ENCODE measurements around the gene RGS5. TPM values are rescaled to one million over a fixed set of nuclear protein-coding genes. Genes with fewer than 3 reads are reported as not detected.

The RGS5 gene
- total RNA-seq, 1 donor from 2014 or later: 4.9 TPM

GRCh38 chr1:163165119-163165518 is 37.6 kb downstream of the RGS5 start:
- H3K36me3 Mint-ChIP-seq (ENCODE audit: unreplicated experiment): no peaks in the 10 kb centered on the region
- TF ChIP-seq, protein P1, sequence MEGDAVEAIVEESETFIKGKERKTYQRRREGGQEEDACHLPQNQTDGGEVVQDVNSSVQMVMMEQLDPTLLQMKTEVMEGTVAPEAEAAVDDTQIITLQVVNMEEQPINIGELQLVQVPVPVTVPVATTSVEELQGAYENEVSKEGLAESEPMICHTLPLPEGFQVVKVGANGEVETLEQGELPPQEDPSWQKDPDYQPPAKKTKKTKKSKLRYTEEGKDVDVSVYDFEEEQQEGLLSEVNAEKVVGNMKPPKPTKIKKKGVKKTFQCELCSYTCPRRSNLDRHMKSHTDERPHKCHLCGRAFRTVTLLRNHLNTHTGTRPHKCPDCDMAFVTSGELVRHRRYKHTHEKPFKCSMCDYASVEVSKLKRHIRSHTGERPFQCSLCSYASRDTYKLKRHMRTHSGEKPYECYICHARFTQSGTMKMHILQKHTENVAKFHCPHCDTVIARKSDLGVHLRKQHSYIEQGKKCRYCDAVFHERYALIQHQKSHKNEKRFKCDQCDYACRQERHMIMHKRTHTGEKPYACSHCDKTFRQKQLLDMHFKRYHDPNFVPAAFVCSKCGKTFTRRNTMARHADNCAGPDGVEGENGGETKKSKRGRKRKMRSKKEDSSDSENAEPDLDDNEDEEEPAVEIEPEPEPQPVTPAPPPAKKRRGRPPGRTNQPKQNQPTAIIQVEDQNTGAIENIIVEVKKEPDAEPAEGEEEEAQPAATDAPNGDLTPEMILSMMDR (IDR thresholded peaks at IDR 0.05; ENCODE audit: partially characterized antibody, unreplicated experiment): no peak
- H3K4me3 Mint-ChIP-seq (ENCODE audit: unreplicated experiment): no peak overlapping the region

DNA sequence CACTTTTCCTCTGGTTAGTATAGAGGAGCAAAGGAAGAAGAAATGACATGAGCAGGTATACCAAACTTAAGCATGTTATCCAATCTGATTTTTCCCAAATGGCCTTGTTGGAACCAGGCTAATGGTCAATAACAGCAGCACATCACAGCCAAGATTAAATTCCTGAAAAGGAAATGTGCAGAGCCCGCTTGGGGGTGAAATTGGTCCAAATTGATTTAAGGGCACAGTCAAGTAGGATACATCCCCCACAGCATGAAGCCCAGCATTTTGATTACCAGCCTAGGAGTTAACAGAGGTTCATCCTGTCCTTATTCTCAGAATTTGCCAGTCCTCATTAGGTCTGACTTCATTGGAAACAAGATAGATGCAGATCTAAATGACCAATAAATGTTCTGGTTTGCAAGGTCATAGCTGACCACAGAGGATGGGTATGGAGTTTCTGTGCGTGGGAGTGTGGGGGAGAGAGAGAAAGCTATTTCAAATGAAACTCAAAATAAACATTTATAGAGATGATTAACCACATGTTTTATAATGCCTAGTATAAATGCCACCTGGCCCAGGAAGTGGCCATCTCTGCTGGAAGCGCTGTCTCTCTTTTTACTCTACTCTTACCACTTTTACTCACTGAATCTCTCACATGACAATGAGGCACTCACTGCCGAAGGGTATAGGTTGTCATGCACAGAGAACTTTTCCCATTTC is 38.7 kb downstream of the RGS5 start:
- no peak for DNase-seq
- Mint-ChIP-seq H3K4me1 (ENCODE audit: low read depth, unreplicated experiment) (no peaks in the 10 kb centered on the region), H3K36me3 (ENCODE audit: unreplicated experiment) (no peaks in the 10 kb centered on the region), H3K27me3 (ENCODE audit: unreplicated experiment) (peaks cover 2% of the 10 kb centered on the region), H3K27ac (ENCODE audit: unreplicated experiment) (no peak overlapping the region), H3K4me3 (ENCODE audit: unreplicated experiment) (no peak overlapping the region), H3K9me3 (ENCODE audit: unreplicated experiment) (no peaks in the 10 kb centered on the region)
- TF ChIP-seq, protein P1 (IDR thresholded peaks at IDR 0.05; ENCODE audit: partially characterized antibody, unreplicated experiment): no peak

More at GRCh38 chr1:163165119-163165518, 37.6 kb downstream of the RGS5 start:
- peaks cover 2% of the 10 kb centered on the region for H3K27me3 Mint-ChIP-seq (ENCODE audit: unreplicated experiment)
- H3K4me1 Mint-ChIP-seq (ENCODE audit: low read depth, unreplicated experiment): no peaks in the 10 kb centered on the region
- H3K9me3 Mint-ChIP-seq (ENCODE audit: unreplicated experiment): no peaks in the 10 kb centered on the region
- no peak overlapping the region for H3K27ac Mint-ChIP-seq (ENCODE audit: unreplicated experiment)
- DNase-seq: no peak

- Mint-ChIP-seq H3K4me3 (ENCODE audit: unreplicated experiment) (no peak overlapping the region), H3K27me3 (ENCODE audit: unreplicated experiment) (peaks cover 2% of the 10 kb centered on the region), H3K27ac (ENCODE audit: unreplicated experiment) (no peak overlapping the region), H3K9me3 (ENCODE audit: unreplicated experiment) (no peaks in the 10 kb centered on the region), H3K4me1 (ENCODE audit: low read depth, unreplicated experiment) (no peaks in the 10 kb centered on the region), H3K36me3 (ENCODE audit: unreplicated experiment) (peaks cover 4% of the 10 kb centered on the region)
- TF ChIP-seq, protein P1 (IDR thresholded peaks at IDR 0.05; ENCODE audit: partially characterized antibody, unreplicated experiment): no peak
- DNase-seq: no peak
Observed at GRCh38 chr1:163163163-163163562, 39.6 kb downstream of the RGS5 start.

GRCh38 chr1:163162381-163162914 is 40.3 kb downstream of the RGS5 start:
- peaks cover 2% of the 10 kb centered on the region for H3K9me3 Mint-ChIP-seq (ENCODE audit: unreplicated experiment)
- DNase-seq: no peak
- no peaks in the 10 kb centered on the region for H3K4me1 Mint-ChIP-seq (ENCODE audit: low read depth, unreplicated experiment)

GRCh38 chr1:163161841-163162240 is 40.9 kb downstream of the RGS5 start:
- Mint-ChIP-seq H3K27ac (ENCODE audit: unreplicated experiment) (no peak overlapping the region), H3K27me3 (ENCODE audit: unreplicated experiment) (no peaks in the 10 kb centered on the region), H3K36me3 (ENCODE audit: unreplicated experiment) (peaks cover 9% of the 10 kb centered on the region), H3K4me1 (ENCODE audit: low read depth, unreplicated experiment) (no peaks in the 10 kb centered on the region), H3K9me3 (ENCODE audit: unreplicated experiment) (peaks cover 2% of the 10 kb centered on the region), H3K4me3 (ENCODE audit: unreplicated experiment) (no peak overlapping the region)
- DNase-seq: no peak
- TF ChIP-seq, protein P1 (IDR thresholded peaks at IDR 0.05; ENCODE audit: partially characterized antibody, unreplicated experiment): no peak

More at GRCh38 chr1:163162381-163162914, 40.3 kb downstream of the RGS5 start:
- Mint-ChIP-seq H3K36me3 (ENCODE audit: unreplicated experiment) (peaks cover 9% of the 10 kb centered on the region), H3K4me3 (ENCODE audit: unreplicated experiment) (no peak overlapping the region), H3K27ac (ENCODE audit: unreplicated experiment) (no peak overlapping the region), H3K27me3 (ENCODE audit: unreplicated experiment) (peaks cover 2% of the 10 kb centered on the region)
- TF ChIP-seq, protein P1 (IDR thresholded peaks at IDR 0.05; ENCODE audit: partially characterized antibody, unreplicated experiment): no peak
